ENCODE results near the gene USP17L17. TPM values are rescaled to one million over a fixed set of nuclear protein-coding genes. Genes with fewer than 3 reads are reported as not detected.
"Not testable (repeated sequence)": the region's sequence is repeated elsewhere in the genome, so short reads cannot be mapped to it uniquely, and the experiment has no call there.

The USP17L17 gene, protein sequence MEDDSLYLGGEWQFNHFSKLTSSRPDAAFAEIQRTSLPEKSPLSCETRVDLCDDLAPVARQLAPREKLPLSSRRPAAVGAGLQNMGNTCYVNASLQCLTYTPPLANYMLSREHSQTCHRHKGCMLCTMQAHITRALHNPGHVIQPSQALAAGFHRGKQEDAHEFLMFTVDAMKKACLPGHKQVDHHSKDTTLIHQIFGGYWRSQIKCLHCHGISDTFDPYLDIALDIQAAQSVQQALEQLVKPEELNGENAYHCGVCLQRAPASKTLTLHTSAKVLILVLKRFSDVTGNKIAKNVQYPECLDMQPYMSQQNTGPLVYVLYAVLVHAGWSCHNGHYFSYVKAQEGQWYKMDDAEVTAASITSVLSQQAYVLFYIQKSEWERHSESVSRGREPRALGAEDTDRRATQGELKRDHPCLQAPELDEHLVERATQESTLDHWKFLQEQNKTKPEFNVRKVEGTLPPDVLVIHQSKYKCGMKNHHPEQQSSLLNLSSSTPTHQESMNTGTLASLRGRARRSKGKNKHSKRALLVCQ
- not detected for total RNA-seq

- H3K36me3 Mint-ChIP-seq (ENCODE audit: low read depth); ATAC-seq; DNase-seq; H3K4me1 Mint-ChIP-seq; intact Hi-C loops (cut with DNase I, micrococcal nuclease); POLR2A ChIA-PET; H3K4me3 Mint-ChIP-seq; CTCF ChIA-PET; H3K9me3 Mint-ChIP-seq (ENCODE audit: low read depth); H3K27me3 Mint-ChIP-seq; H3K27ac Mint-ChIP-seq: not testable (repeated sequence)
Measured at GRCh38 chr4:9243579-9243978, at the start of gene USP17L17. Gene USP17L17 (plus strand): TSS chr4:9243879. CDS start chr4:9243879, 0 bp downstream.

GRCh38 chr4:9210357-9210756 is 33.3 kb upstream of the USP17L17 start, which contains the start of gene USP17L10:
Gene USP17L10 (plus strand): TSS chr4:9210657. CDS start chr4:9210657, 0 bp downstream.
- intact Hi-C loops (cut with DNase I, micrococcal nuclease); DNase-seq; ATAC-seq; H3K9me3 Mint-ChIP-seq (ENCODE audit: low read depth); H3K36me3 Mint-ChIP-seq (ENCODE audit: low read depth); H3K27me3 Mint-ChIP-seq; H3K4me1 Mint-ChIP-seq; POLR2A ChIA-PET; H3K27ac Mint-ChIP-seq; H3K4me3 Mint-ChIP-seq; CTCF ChIA-PET: not testable (repeated sequence)

DNA sequence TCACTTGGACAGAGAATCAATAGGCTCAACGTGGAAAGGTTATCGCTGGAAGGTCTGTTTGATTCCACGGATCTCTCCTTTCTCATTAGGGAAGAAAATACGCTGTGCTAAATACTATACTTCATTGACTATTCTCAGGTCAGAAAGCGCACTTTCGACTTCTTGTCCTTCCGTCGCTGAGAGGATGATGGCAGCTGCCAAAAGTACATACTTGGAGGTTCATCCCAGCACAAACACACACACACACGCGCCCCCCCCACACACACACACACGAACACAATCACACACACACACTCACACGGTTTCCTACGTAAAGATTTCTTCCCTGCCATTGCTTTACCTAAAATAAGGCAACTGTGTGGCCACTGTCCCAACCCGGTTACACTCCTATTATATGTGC is 29.0 kb upstream of the USP17L17 start:
- H3K27me3 Mint-ChIP-seq; CTCF ChIA-PET; H3K9me3 Mint-ChIP-seq (ENCODE audit: low read depth); H3K4me3 Mint-ChIP-seq; ATAC-seq; H3K27ac Mint-ChIP-seq; H3K36me3 Mint-ChIP-seq (ENCODE audit: low read depth); H3K4me1 Mint-ChIP-seq; intact Hi-C loops (cut with DNase I, micrococcal nuclease); POLR2A ChIA-PET: not testable (repeated sequence)
- peak; percentile 2 for DNase-seq

DNA sequence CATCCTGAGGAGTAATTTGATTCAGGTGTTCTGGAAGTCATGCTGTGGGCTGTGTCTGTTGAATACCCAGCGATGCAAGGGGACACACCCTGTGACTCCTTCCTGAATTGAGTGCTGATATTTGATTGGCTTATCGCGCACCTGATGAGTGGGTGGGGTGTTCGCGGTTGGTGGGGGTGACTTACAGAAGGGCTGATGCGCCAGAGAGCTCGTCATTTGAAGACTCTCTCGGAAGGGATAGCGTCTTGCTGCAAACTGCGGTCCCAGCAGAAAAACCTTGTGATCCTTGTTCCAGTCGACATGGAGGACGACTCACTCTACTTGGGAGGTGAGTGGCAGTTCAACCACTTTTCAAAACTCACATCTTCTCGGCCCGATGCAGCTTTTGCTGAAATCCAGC is 28.6 kb upstream of the USP17L17 start, which contains the start of gene USP17L11:
USP17L11 (plus strand) TSS at position 301 of the 400 bp plus-strand sequence; CDS start at position 301, 0 bp downstream.
- H3K9me3 Mint-ChIP-seq (ENCODE audit: low read depth); H3K27me3 Mint-ChIP-seq; H3K4me1 Mint-ChIP-seq; H3K4me3 Mint-ChIP-seq; H3K27ac Mint-ChIP-seq; H3K36me3 Mint-ChIP-seq (ENCODE audit: low read depth); intact Hi-C loops (cut with DNase I, micrococcal nuclease); CTCF ChIA-PET; ATAC-seq; DNase-seq; POLR2A ChIA-PET: not testable (repeated sequence)

- H3K4me3 Mint-ChIP-seq; H3K36me3 Mint-ChIP-seq (ENCODE audit: low read depth); H3K9me3 Mint-ChIP-seq (ENCODE audit: low read depth); CTCF ChIA-PET; intact Hi-C loops (cut with DNase I, micrococcal nuclease); POLR2A ChIA-PET; DNase-seq; ATAC-seq; H3K27me3 Mint-ChIP-seq; H3K4me1 Mint-ChIP-seq; H3K27ac Mint-ChIP-seq: not testable (repeated sequence)
Measured at GRCh38 chr4:9219852-9220251, 23.8 kb upstream of the USP17L17 start, which contains the start of gene USP17L12. Gene USP17L12 (plus strand): TSS chr4:9220152. CDS start chr4:9220152, 0 bp downstream.

GRCh38 chr4:9224596-9224995 is 19.1 kb upstream of the USP17L17 start, which contains the start of gene USP17L13:
Gene USP17L13 (plus strand): TSS chr4:9224896. CDS start chr4:9224896, 0 bp downstream.
- ATAC-seq; H3K4me1 Mint-ChIP-seq; H3K27me3 Mint-ChIP-seq; intact Hi-C loops (cut with DNase I, micrococcal nuclease); H3K9me3 Mint-ChIP-seq (ENCODE audit: low read depth); DNase-seq; H3K27ac Mint-ChIP-seq; POLR2A ChIA-PET; H3K36me3 Mint-ChIP-seq (ENCODE audit: low read depth); CTCF ChIA-PET; H3K4me3 Mint-ChIP-seq: not testable (repeated sequence)

- H3K4me1 Mint-ChIP-seq; CTCF ChIA-PET; H3K27me3 Mint-ChIP-seq; H3K4me3 Mint-ChIP-seq; H3K27ac Mint-ChIP-seq; intact Hi-C loops (cut with DNase I, micrococcal nuclease); H3K36me3 Mint-ChIP-seq (ENCODE audit: low read depth); H3K9me3 Mint-ChIP-seq (ENCODE audit: low read depth); POLR2A ChIA-PET; ATAC-seq: not testable (repeated sequence)
- peak; percentile 0 for DNase-seq
Measured at GRCh38 chr4:9230249-9230648, 13.4 kb upstream of the USP17L17 start.

DNA sequence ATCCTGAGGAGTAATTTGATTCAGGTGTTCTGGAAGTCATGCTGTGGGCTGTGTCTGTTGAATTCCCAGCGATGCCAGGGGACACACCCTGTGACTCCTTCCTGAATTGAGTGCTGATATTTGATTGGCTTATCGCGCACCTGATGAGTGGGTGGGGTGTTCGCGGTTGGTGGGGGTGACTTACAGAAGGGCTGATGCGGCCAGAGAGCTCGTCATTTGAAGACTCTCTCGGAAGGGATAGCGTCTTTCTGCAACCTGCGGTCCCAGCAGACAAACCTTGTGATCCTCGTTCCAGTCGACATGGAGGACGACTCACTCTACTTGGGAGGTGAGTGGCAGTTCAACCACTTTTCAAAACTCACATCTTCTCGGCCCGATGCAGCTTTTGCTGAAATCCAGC is 9.6 kb upstream of the USP17L17 start, which contains the start of gene USP17L15:
USP17L15 (plus strand) TSS at position 301 of the 400 bp plus-strand sequence; CDS start at position 301, 0 bp downstream.
- H3K36me3 Mint-ChIP-seq (ENCODE audit: low read depth); H3K9me3 Mint-ChIP-seq (ENCODE audit: low read depth); H3K27ac Mint-ChIP-seq; H3K4me3 Mint-ChIP-seq; ATAC-seq; CTCF ChIA-PET; POLR2A ChIA-PET; DNase-seq; intact Hi-C loops (cut with DNase I, micrococcal nuclease); H3K27me3 Mint-ChIP-seq; H3K4me1 Mint-ChIP-seq: not testable (repeated sequence)

- DNase-seq, result peak; percentile 6
- H3K9me3 Mint-ChIP-seq (ENCODE audit: low read depth); H3K27ac Mint-ChIP-seq; ATAC-seq; POLR2A ChIA-PET; H3K4me1 Mint-ChIP-seq; CTCF ChIA-PET; intact Hi-C loops (cut with DNase I, micrococcal nuclease); H3K27me3 Mint-ChIP-seq; H3K36me3 Mint-ChIP-seq (ENCODE audit: low read depth); H3K4me3 Mint-ChIP-seq: not testable (repeated sequence)
Measured at GRCh38 chr4:9238461-9238860, 5.2 kb upstream of the USP17L17 start.

DNA sequence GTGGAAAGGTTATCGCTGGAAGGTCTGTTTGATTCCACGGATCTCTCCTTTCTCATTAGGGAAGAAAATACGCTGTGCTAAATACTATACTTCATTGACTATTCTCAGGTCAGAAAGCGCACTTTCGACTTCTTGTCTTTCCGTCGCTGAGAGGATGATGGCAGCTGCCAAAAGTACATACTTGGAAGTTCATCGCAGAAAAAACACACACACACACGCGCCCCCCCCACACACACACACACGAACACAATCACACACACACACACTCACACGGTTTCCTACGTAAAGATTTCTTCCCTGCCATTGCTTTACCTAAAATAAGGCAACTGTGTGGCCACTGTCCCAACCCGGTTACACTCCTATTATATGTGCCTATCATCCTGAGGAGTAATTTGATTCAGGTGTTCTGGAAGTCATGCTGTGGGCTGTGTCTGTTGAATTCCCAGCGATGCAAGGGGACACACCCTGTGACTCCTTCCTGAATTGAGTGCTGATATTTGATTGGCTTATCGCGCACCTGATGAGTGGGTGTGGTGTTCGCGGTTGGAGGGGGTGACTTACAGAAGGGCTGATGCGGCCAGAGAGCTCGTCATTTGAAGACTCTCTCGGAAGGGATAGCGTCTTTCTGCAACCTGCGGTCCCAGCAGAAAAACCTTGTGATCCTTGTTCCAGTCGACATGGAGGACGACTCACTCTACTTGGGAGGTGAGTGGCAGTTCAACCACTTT is 4.4 kb downstream of the USP17L17 start, which contains the start of gene USP17L18:
USP17L18 (plus strand) TSS at position 678 of the 728 bp plus-strand sequence; CDS start at position 678, 0 bp downstream.
- DNase-seq, result peak; percentile 0
- H3K4me3 Mint-ChIP-seq; POLR2A ChIA-PET; ATAC-seq; H3K9me3 Mint-ChIP-seq (ENCODE audit: low read depth); H3K4me1 Mint-ChIP-seq; H3K27me3 Mint-ChIP-seq; H3K36me3 Mint-ChIP-seq (ENCODE audit: low read depth); CTCF ChIA-PET; intact Hi-C loops (cut with DNase I, micrococcal nuclease); H3K27ac Mint-ChIP-seq: not testable (repeated sequence)

- H3K27me3 Mint-ChIP-seq; CTCF ChIA-PET; DNase-seq; H3K27ac Mint-ChIP-seq; POLR2A ChIA-PET; H3K36me3 Mint-ChIP-seq (ENCODE audit: low read depth); ATAC-seq; H3K4me3 Mint-ChIP-seq; H3K4me1 Mint-ChIP-seq; intact Hi-C loops (cut with DNase I, micrococcal nuclease); H3K9me3 Mint-ChIP-seq (ENCODE audit: low read depth): not testable (repeated sequence)
Measured at GRCh38 chr4:9253078-9253477, 9.4 kb downstream of the USP17L17 start, which contains the start of gene USP17L19. Gene USP17L19 (plus strand): TSS chr4:9253378. CDS start chr4:9253378, 0 bp downstream.
